Retina (tissue), 1 donor: Measurements from ENCODE around the gene NDOR1.
A peak's percentile ranks its signal among the peaks of the same experiment; 100 is the strongest.
"Not testable (repeated sequence)": the region's sequence is repeated elsewhere in the genome, so short reads cannot be mapped to it uniquely, and the experiment has no call there.

Experiments
- DNase-seq: peaks from one replicate; pipeline ENCODE4 v3.0.0-alpha.2; 2016

NDOR1 gene

DNA sequence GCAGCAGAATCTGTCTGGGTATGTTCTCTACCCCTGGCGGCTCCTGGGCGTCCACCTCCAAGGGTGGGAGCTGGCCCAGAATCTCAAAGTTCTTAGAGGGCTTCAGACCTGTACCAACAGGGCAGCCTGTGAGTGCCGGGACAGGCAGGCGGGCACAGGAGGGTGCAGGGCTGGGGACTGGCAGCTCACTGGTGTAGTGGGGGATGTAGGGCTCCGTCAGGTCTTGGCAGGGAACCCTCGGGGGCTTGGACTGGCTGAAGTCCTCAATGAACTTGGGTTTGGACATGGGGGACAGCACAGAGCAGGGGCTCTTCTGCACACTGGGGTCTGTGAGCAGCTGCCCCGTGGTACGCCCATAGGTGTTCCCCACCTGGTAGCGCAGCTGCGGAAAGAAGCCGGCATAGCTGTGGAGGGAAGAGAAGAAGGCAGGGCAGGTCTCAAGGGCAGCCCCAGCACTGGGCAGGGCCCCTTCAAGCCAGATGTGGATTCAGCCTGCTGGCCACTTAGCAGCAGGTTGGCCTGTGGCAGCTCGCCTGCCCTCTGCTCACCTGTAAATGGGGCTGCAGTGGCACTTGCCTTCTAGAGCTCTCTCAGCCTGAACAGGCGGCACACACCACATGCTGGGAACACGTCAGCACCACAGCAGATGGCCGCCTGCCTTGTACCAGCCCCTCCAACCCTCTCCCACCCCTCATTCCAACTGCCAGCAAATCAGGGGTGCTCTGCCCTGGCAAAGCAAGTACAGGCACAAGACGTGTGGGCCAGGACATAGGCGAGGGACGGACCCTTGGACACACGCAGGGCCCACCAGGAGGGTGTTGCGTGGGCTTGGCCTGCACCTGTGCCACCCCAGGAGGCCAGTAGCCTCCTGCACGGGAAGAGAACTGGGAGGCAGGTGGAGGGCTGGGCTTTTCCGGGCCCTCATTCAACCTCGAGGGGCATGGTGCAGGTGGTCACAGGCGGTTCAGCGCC is 40.2 kb downstream of the NDOR1 start:
- DNase-seq, result no peak

DNA sequence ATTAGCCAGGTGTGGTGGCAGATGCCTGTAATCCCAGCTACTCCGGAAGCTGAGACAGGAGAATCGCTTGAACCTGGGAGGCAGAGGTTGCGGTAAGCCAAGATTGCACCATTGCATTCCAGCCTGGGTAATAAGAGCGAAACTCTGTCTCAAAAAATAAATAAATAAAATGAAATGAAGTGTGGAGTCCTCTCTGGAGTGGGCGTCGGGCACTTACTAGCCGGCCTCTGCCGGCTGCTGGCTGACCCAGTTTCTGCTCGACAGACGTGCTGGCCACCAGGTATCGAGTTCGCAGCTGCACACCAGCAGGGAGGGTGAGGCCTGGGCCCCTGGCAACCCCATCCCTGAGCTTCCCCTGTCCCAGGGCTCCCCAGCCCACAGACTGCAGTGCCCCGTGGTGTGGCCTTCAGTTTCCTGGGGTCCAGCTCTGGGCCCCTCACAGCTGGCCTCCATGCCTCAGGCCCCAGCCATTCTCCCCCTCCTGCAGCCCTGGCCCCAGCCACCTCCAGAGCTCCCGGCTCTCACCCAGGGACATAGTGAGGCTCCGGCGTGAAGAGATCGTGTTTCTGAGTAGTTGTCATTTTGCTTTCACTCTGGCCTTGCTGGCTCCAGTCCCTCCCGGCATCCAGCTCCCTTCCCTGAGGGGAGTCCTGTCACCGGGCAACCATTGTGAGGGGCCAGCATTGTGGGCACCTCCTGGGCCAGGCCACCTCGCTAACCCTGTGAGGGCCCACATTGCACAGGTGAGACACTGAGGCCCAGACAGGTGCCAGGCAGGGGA is 41.8 kb downstream of the NDOR1 start:
- no peak for DNase-seq

DNA sequence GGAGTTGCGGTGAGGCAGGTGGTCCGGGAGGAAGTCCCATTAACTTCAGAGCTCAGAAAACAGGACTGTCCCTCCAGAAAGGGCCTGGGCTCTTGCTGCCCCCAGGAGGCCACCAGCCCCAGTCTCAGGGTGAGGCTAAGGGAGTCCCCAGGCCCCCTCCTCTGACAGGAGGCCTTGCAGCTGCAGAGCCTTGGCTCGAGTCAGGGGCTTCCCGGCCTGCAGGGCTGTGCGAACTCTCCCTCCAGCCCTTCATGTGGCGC is 42.3 kb downstream of the NDOR1 start:
- DNase-seq, result no peak

DNA sequence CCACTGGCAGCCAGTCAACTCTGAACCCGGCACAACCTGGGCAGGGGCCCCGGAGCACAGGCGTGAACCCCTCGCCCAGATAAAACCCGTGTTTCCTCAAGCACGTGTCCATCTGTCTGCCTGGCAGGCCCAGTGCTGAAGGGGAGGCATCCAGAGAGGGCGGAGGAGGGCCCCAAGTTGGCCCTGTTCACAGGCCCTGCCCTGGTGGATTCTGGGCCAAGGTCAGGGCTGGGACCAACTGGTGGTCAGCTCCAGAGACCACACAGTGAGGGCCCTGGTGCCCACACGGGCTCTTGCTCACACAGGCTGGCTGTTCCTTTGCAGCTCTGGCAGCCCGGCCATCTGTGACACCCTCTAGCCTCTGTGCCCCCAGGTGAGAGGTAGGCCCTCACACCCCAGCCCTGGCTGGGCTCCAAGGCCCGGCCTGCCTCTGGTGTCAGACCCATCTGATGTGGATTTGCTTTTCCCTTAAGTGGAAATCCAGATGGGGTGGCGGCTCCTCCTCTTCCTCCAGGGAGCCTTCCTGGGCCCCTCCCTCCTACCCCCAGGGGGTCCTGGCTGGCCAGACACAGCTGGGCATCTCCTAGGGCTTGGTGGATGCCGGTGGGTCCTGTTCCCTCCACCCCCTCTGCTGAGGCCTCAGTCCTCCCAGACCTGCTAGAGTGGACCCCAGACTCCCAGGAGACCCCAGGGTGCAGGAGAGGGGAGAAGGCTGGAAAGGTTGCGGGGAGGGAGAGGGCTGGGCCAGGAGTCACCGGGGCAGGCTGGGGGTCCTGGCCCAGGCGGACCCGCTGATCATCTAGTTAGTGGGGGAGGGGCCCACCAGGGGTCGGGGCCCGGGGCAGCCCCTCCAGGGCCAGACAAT is 45.1 kb downstream of the NDOR1 start:
- DNase-seq, result no peak

DNA sequence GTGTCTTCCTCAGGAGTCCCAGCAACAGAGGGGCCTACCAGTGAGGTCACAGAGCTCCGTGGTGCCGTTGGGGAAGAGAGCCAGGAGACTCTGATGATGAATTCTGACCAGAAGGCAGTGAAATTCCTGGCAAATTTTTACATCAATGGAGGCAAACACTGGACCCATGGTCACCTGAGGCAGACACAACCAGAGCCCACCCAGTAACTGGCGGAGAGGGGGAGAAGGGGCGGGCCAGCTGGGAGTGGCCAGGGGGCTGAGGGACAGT is 45.6 kb downstream of the NDOR1 start, which contains the start of gene STPG3:
Gene STPG3, plus strand, starts transcription at position 93 of the 268 bp plus-strand sequence. Its CDS starts 1 bp downstream, at position 94.
- DNase-seq, result no peak

- DNase-seq, result no peak
Observed at GRCh38 chr9:137251490-137252268, 46.2 kb downstream of the NDOR1 start.

DNA sequence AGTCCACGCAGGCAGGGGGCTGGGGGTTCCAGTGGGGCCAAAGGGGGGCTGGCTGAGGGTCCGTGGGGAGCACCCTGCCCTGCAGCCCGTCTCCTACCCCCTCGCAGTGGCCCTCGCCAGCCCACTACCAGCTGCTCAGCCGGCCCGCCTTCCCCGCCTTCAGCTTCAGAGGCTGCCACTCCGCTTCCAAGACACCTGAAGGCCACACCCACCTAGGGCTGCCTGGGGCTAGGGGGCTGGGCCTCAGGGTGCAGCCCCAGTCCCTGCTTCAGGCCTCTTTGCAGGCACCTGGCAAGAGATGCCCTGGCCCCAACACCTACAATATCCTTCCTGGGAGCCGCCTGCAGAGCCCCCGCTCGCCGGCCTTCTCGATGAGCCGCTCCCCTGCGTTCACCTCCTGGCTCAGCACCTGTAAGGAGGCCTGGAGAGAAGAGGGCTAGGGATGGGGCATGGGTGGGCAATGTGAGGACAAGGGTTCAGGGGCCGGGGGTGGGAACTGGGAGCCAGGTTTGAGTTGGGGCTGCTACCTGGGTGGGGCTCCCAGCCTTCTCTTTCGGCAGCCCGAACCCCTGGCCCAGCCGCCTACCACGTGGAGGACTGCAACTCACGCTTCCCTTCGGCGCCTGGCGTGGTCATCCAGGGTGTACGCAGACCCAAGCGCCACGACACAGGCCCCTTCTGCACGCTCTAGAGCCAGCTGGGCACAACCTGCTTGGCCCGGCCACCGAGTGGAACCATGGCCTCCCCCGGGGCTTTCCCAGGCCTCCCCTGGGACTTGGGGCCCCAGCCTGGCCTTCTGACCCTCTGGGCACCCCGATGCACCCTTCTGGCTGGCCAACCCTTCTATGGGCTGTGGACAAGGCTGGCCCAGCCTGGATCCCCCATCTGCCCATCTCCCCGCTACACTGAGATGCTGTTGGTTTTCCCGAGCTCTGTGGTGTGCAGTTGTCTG is 47.3 kb downstream of the NDOR1 start:
- DNase-seq, result no peak

DNA sequence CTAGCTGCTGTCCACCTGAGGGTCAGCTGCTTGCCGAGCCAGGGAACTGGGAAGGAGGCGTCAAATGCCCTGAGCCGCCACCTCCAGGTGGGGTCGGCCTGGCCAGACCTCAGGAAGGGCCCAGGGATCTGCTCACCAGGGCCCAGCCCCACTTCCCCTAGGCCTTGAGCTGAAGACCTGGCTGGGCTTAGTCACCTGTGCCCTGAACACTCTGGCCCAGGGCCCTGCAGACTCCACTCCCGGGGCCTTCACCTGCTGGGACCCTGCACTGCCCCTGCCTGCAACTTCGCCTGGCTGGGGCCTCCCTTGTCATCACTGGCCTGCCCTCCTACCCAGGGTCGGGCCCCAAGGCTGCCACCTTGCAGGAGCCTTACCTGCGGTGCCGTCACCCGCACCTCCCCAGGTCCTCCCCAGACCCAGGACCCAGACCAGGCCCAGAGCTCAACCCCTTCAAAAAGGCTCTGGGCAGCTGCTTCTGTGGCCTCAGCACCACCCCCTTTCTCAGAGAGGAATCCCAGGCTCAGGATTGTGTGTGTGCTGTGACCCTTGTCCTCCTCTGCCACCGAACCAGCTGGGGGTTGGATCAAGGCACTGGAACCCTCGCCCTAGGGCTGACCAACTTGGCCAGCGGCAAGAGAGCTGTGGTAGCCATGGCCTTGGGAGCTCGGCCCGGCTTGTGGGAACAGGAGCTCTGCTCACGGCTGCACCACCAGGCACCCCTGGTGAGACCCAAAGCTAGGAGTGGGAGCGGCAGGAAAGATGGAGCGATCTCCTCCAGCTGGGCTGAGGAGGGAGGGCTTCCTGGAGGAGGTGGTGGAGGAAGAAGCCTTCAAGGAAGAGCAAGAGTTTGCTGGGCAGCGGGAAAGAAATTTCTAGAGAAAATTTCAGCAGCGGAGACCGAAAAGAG is 48.5 kb downstream of the NDOR1 start:
- no peak for DNase-seq

DNA sequence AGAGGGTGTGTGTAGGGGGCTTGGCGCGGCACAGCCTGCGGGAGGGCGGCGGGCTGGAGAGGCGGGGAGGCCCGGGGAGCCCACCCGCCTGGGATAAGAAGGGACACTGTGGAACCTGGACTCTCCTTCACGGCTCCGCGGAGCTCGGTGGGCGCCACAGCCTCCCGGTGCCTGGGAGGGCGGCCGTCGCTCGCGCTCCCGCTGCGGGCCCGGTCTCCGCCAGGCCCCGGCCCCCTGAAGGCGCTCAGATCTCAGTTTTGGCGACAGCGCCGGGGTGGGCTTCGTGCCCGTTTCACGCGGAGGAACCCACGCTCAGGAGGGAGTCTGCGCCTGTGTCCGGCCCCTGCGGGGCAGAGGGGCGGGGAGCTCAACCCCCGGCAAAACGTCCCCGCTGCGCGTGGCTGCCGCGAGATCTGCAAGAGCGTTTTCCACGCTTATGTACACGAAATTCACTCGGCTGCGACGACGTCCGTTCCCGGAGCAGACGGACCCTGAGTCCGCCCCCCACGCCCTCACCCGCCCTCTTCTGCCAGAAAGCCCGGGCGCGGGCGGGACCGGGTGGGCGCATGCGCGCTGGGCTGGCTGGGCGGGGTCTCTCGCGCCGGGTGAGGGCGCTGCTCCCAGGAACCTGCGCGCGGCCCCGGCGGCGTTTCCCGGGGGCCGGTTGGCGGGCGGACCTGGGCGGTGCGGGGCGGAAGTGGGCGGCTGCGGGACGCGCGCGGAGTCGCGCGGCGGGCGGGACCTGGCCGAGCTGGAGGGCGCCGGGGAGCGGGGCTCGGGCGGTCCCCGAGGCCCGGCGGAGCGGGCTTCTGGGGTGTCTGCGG is 49.3 kb downstream of the NDOR1 start, which contains the start of gene NELFB:
Gene NELFB, plus strand, starts transcription at position 704 of the 824 bp plus-strand sequence.
- peak; percentile 94 for DNase-seq

- peak; percentile 58 for DNase-seq
Observed at GRCh38 chr9:137255448-137256114, 50.1 kb downstream of the NDOR1 start.

GRCh38 chr9:137256362-137256761 is 50.9 kb downstream of the NDOR1 start:
- no peak for DNase-seq

DNA sequence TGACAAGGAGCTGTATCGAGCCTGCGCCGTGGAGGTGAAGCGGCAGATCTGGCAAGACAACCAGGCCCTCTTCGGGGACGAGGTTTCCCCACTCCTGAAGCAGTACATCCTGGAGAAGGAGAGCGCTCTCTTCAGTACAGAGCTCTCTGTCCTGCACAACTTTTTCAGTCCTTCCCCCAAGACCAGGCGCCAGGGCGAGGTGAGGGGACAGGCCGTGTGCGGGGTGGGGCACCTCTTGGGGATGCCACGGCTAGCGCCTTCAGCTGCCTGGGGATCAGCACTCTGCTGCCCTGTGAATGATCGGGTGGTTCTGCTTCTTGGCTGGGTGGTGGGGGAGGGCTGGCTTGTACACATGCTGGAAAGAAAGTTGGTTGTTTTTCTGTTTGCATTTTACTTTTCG is 51.4 kb downstream of the NDOR1 start:
- DNase-seq, result no peak

- DNase-seq, result not testable (repeated sequence)
Observed at GRCh38 chr9:137262173-137262908, 56.8 kb downstream of the NDOR1 start.

DNA sequence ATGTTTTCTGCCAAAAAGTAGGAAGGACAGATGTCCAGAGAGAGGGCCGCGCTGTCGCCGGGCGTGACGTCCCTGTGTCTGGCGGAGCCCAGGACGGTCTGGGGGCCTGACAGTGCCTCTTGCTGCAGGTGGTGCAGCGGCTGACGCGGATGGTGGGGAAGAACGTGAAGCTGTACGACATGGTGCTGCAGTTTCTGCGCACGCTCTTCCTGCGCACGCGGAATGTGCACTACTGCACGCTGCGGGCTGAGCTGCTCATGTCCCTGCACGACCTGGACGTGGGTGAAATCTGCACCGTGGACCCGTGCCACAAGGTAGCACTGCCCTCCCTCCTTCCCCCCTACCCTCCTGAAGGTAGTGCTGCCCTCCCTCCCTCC is 57.4 kb downstream of the NDOR1 start:
- no peak for DNase-seq

- no peak for DNase-seq
Observed at GRCh38 chr9:137263506-137263905, 58.0 kb downstream of the NDOR1 start.

GRCh38 chr9:137264067-137264466 is 58.6 kb downstream of the NDOR1 start:
- DNase-seq, result no peak

GRCh38 chr9:137265496-137266161 is 60.1 kb downstream of the NDOR1 start:
- DNase-seq, result no peak
